ENCODE data around the gene C9. TPM values are rescaled to one million over a fixed set of nuclear protein-coding genes. Genes with fewer than 3 reads are reported as not detected.
"Not testable (repeated sequence)": the region's sequence is repeated elsewhere in the genome, so short reads cannot be mapped to it uniquely, and the experiment has no call there.

The C9 gene
- polyA plus RNA-seq (2013, experiment 1 of 2; ENCODE audit: insufficient read length): not detected
- polyA plus RNA-seq (2013, experiment 2 of 2; ENCODE audit: insufficient read length): not detected

GRCh38 chr5:39364367-39364766 is at the start of gene C9:
Gene C9 (minus strand): TSS chr5:39364495. CDS start chr5:39364464, 31 bp downstream.
- no peak for DNase-seq

GRCh38 chr5:39413771-39414170 is 49.5 kb upstream of the C9 start:
- DNase-seq: no peak

- no peak for DNase-seq
Observed at GRCh38 chr5:39412721-39413394, 48.6 kb upstream of the C9 start.

GRCh38 chr5:39411985-39412384 is 47.7 kb upstream of the C9 start:
- no peak for DNase-seq

- peak; percentile 78 for DNase-seq
Observed at GRCh38 chr5:39411061-39411460, 46.8 kb upstream of the C9 start.

- no peak for DNase-seq
Observed at GRCh38 chr5:39409033-39409432, 44.7 kb upstream of the C9 start.

- DNase-seq: no peak
Observed at GRCh38 chr5:39405083-39405843, 41.0 kb upstream of the C9 start.

- not testable (repeated sequence) for DNase-seq
Observed at GRCh38 chr5:39403761-39404160, 39.5 kb upstream of the C9 start.

GRCh38 chr5:39402140-39402539 is 37.8 kb upstream of the C9 start:
- DNase-seq: not testable (repeated sequence)

GRCh38 chr5:39400713-39401578 is 36.7 kb upstream of the C9 start:
- peak; percentile 68 for DNase-seq

- DNase-seq: peak; percentile 99
Observed at GRCh38 chr5:39399135-39400036, 35.1 kb upstream of the C9 start.

- DNase-seq: no peak
Observed at GRCh38 chr5:39396843-39397242, 32.5 kb upstream of the C9 start.

- DNase-seq: no peak
Observed at GRCh38 chr5:39395521-39395920, 31.2 kb upstream of the C9 start.

GRCh38 chr5:39394946-39395345 is 30.7 kb upstream of the C9 start:
- DNase-seq: peak; percentile 62

- no peak for DNase-seq
Observed at GRCh38 chr5:39390945-39391344, 26.6 kb upstream of the C9 start.

- no peak for DNase-seq
Observed at GRCh38 chr5:39387293-39387692, 23.0 kb upstream of the C9 start.

GRCh38 chr5:39384271-39384670 is 20.0 kb upstream of the C9 start:
- DNase-seq: no peak

GRCh38 chr5:39381376-39381775 is 17.1 kb upstream of the C9 start:
- DNase-seq: no peak

- DNase-seq: no peak
Observed at GRCh38 chr5:39379693-39380092, 15.4 kb upstream of the C9 start.

- no peak for DNase-seq
Observed at GRCh38 chr5:39377613-39378012, 13.3 kb upstream of the C9 start.

GRCh38 chr5:39376293-39376714 is 12.0 kb upstream of the C9 start:
- DNase-seq: peak; percentile 55

GRCh38 chr5:39373791-39374190 is 9.5 kb upstream of the C9 start:
- DNase-seq: no peak
